C4-2B (cell line): Measurements from ENCODE around the gene HASPIN.
"Not testable (repeated sequence)": the region's sequence is repeated elsewhere in the genome, so short reads cannot be mapped to it uniquely, and the experiment has no call there.

Source experiments
- H3K27ac ChIP-seq: fragments of 450-650 bp; 2 replicates; pipeline ENCODE4 v1.5.1; 2017
- ZFX ChIP-seq: fragments of 450-650 bp; IDR thresholded peaks from 2 replicates; pipeline ENCODE4 v1.6.1; 2017
- TF ChIP-seq, protein P1 (sequence below): fragments of 450-650 bp; conservative IDR thresholded peaks from 2 replicates; pipeline ENCODE4 v1.5.1; 2017; ENCODE audit warnings: mild to moderate bottlenecking

HASPIN gene

DNA sequence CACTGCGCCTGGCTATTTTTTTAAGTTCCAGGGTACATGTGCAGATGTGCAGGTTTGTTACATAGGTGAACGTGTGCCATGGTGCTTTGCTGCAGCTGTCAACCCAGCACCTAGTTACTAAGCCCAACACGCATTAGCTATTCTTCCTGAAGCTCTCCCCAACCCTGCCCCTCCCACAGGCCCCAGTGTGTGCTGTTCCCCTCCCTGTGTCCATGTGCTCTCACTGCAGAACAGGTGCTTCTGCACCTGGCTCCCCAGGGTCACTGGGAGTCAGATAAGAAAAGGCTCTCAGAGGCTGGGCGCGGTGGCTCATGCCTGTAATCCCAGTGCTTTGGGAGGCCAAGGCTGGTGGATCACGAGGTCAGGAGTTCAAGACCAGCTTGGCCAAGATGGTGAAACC is 6.2 kb downstream of the HASPIN start:
- TF ChIP-seq, protein P1, sequence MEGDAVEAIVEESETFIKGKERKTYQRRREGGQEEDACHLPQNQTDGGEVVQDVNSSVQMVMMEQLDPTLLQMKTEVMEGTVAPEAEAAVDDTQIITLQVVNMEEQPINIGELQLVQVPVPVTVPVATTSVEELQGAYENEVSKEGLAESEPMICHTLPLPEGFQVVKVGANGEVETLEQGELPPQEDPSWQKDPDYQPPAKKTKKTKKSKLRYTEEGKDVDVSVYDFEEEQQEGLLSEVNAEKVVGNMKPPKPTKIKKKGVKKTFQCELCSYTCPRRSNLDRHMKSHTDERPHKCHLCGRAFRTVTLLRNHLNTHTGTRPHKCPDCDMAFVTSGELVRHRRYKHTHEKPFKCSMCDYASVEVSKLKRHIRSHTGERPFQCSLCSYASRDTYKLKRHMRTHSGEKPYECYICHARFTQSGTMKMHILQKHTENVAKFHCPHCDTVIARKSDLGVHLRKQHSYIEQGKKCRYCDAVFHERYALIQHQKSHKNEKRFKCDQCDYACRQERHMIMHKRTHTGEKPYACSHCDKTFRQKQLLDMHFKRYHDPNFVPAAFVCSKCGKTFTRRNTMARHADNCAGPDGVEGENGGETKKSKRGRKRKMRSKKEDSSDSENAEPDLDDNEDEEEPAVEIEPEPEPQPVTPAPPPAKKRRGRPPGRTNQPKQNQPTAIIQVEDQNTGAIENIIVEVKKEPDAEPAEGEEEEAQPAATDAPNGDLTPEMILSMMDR: no peak
- no peak for TF ChIP-seq ZFX
- no peak overlapping the region for H3K27ac ChIP-seq

DNA sequence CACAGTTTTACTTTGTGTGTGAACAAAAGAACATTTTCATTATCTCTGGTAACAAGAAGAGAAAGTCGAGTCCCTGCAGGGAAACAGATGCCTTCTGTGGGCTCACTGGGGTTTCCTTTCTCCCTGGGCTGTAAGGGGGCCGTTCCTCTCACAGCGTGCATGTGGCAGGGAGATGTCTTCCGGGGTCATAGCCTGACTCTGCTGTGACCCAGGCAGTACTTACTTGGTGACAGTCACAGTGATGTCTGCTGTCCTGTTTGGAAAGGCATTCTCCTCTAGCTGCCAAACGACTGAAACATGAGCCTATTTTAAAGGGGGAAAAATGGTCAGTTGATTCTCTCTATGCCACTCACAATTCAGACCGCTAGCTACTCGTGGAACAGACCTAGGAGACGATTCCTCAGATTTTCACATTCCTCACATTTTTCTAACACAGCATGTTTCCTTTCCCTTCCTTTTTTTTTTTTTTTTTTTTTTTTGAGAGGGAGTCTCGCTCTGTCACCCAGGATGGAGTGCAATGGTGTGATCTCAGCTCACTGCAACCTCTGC is 7.3 kb downstream of the HASPIN start:
- TF ChIP-seq, protein P1: no peak
- TF ChIP-seq ZFX: no peak
- H3K27ac ChIP-seq: no peak overlapping the region

DNA sequence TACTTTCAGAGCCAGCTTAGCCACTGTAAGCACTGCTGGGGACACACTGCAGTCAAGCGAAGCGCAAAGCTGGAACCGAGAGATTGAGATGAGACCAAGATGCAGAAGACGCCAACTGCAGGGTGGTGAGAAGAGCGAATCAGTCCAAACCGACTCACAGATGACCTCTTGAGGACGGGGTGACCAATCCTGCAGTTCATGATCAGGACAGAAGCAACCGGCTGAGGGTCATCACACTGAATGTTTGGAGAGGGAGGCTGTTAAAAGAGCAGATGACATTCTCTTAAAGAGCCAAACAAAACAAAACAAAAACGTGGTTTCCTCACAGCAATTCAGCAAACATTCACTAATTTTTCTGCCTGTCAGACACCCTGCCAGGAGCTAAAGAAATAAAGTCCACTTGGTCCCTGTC is 8.5 kb downstream of the HASPIN start:
- H3K27ac ChIP-seq: no peak overlapping the region
- no peak for TF ChIP-seq ZFX
- TF ChIP-seq, protein P1: no peak; the same call in 1 of the 2 replicates

DNA sequence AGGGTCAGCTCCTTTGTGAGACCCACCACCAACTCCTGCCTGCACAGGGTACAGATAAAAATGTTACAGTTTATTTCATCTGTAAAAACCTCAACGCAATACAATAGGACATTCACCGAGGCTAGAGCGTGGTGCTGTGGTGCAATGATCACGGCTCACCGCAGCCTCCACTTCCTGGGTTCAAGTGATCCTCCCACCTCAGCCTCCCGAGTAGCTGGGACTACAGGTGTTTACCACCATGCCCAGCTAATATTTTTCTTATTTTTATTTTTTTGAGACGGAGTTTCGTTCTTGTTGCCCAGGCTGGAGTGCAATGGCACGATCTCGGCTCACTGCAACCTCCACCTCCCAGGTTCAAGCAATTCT is 11.2 kb downstream of the HASPIN start:
- H3K27ac ChIP-seq: not testable (repeated sequence)

DNA sequence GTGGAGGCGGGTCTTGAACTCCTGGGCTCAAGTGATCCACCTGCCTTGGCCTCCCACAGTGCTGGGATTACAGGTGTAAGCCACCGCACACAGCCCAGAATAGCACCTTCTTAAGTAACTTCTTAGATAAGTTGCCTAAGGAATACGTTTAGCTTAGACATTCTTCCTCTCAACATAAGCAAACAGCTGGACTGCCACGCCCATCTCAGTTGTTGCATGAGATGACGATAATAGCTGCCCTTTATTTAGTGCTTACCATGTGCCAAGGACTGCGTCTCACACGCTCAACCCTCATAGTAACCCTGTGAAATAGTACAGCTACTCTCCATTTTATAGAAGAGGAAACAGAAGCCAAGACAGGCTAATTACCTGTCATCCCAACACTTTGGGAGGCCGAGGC is 11.8 kb downstream of the HASPIN start:
- no peak overlapping the region for H3K27ac ChIP-seq
- TF ChIP-seq, protein P1: no peak
- no peak for TF ChIP-seq ZFX

DNA sequence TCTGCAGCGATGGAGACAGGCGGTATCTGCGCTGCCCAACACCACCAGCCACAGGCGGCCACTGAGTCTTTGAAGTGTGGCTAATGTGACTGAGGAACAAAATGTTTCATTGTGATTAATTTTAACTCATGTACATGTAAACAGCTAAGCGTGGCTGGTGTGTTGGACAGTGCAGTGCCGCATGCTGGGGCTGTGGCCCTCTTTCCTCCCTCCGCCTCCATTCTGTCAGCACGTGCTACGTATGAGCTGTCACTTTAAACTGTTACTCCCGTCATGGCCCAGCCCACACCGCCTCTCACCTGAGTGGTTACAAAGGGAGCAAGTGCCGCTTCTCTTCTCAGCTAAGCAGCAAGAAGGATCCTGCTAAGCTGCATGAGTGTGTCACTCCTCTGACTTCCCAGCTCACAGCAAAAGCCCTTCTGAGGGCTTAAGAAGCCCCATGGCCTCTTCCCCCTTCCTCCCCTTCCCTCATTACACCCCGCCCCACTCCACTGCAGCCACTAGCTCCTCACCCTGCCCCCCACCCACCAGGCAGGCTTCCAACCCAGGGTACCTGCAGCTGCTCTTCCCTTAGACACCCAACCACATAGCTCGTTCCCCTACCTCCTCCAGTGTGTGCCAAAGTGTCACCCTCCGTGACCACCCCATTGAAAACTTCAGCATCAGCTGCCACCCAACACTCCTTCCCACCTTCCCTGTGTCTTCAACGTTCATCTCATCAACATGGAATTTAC is 15.0 kb downstream of the HASPIN start:
- no peak overlapping the region for H3K27ac ChIP-seq
- TF ChIP-seq, protein P1: no peak
- TF ChIP-seq ZFX: no peak

DNA sequence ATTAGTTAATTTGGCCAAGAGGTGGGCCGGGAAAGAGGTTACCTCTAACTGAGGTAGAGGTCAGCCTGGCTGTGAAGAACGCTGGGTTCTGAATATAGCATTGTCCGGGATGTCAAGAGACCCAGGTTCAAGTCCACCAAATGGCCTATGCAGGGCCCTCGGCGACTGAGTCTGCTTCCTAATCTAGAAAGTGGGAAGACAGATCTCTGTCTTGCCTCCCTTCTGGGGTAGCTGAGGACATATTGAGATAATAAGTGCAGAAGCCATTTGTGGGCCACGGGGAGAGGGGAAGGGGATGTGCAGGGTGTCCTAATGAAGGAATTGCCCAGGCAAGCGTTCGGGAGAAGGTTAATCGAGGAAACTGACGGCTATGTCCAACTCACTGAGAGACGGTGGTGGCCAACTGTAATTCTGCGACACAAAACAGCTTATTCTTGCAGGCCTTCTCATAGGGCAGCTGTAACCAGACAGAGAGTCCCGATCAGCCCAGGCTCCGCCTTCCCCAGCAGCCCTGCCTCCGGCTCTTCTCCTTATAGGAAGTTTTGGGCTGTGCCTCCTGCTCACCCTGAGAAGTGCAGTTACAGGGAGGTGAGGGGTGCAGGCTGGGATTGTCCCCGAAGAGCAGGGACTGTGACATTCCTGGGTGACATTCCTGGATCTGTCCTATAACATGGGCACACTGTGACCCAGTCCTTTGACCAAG is 15.9 kb downstream of the HASPIN start:
- TF ChIP-seq, protein P1: no peak
- TF ChIP-seq ZFX: no peak
- no peak overlapping the region for H3K27ac ChIP-seq
